Right lobe of liver (tissue), 4 donors: ENCODE data around the gene ANKEF1.

Experiments
- CTCF ChIP-seq, 4 donors: fragments of 200-600 bp in 3 of 4; fragments of 450-650 bp in 1 of 4; IDR thresholded peaks; one replicate each; pipeline versions ENCODE4 v1.5.1 to v1.8.0; 2016 to 2022; ENCODE audit warnings: antibody characterized with exemption in 4 of 4, mild to moderate bottlenecking in 2 of 4
- POLR2A ChIP-seq: fragments of 450-650 bp; IDR thresholded peaks from one replicate; pipeline ENCODE4 v1.6.1; 2017; ENCODE audit warnings: antibody characterized with exemption, mild to moderate bottlenecking
- donor health status: DM: no; HTN: no; CAD: no.
- donor health status: DM: no; HTN: no; CAD: no.
- donor health status: DM: no; HTN: yes; CAD: no.

GRCh38 chr20:10060226-10060625, 25.4 kb downstream of the ANKEF1 start:
- TF ChIP-seq CTCF (IDR thresholded peaks at IDR 0.05) (no peak), POLR2A (no peak)
